ENCODE results near the gene CTDSPL. TPM values are rescaled to one million over a fixed set of nuclear protein-coding genes. Genes with fewer than 3 reads are reported as not detected.

The CTDSPL gene
- total and polyA plus RNA-seq, 7 donors: 2.7 to 24.6 (median 6.8) TPM

DNA sequence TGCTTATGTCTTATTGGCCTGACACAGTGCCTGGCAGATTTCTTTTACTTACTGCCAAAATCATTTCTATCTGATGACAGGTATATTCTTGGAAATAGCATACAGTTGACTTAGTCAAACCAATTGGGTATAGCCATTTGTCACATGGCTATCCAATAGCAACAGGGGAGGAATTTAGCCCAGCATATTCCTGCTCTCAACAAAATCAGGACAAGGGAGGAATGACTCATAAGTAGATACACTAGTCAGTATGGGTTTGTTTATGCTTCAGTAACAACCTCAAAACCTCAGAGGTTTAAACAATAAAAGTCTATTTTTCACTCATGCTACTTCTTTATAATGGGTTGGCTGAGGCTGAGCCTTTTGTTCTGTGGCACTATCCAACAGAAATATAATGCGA lies 90.9 kb downstream of the CTDSPL start:
- H3K9me3 ChIP-seq: no peaks in the 10 kb centered on the region
- H3K27ac ChIP-seq: no peak overlapping the region
- ATAC-seq (no peak), DNase-seq (no peak)
- H3K27me3 ChIP-seq (ENCODE audit: insufficient read depth in 3 of 3, low read length in 2 of 3): no peaks in the 10 kb centered on the region
- 98 to 100% (median 100%) methylated on average over 1 of the region's 1 CpG for WGBS, 3 donors
- intact Hi-C loops (cut with DNase I): no loop called here
- no peaks in the 10 kb centered on the region for H3K36me3 ChIP-seq (ENCODE audit: insufficient read depth in 1 of 2, low read depth in 1 of 2)
- TF ChIP-seq, protein P1, sequence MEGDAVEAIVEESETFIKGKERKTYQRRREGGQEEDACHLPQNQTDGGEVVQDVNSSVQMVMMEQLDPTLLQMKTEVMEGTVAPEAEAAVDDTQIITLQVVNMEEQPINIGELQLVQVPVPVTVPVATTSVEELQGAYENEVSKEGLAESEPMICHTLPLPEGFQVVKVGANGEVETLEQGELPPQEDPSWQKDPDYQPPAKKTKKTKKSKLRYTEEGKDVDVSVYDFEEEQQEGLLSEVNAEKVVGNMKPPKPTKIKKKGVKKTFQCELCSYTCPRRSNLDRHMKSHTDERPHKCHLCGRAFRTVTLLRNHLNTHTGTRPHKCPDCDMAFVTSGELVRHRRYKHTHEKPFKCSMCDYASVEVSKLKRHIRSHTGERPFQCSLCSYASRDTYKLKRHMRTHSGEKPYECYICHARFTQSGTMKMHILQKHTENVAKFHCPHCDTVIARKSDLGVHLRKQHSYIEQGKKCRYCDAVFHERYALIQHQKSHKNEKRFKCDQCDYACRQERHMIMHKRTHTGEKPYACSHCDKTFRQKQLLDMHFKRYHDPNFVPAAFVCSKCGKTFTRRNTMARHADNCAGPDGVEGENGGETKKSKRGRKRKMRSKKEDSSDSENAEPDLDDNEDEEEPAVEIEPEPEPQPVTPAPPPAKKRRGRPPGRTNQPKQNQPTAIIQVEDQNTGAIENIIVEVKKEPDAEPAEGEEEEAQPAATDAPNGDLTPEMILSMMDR (IDR thresholded peaks at IDR 0.05): no peak
- no peaks in the 10 kb centered on the region for H3K4me1 ChIP-seq
- no peak overlapping the region for H3K4me3 ChIP-seq

DNA sequence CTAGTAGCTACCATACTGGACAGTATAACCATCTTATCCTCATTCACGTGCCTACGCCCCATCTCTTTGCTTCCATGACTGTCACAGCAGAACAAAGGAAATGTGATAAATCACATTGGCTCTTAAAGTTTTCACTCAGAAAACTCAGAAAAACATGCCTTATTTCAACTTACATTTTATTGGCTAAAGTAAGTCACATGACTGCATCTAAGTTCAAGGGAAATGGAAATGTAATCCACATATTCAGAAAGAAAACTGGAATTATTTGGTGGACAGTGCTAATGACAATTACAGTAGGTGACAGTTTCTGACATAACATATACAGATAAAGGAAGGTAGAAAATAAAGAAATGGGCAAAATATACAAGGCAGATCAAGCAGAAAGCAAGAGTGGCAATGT lies 91.5 kb downstream of the CTDSPL start:
- no peaks in the 10 kb centered on the region for H3K36me3 ChIP-seq (ENCODE audit: insufficient read depth in 1 of 2, low read depth in 1 of 2)
- no peaks in the 10 kb centered on the region for H3K27me3 ChIP-seq (ENCODE audit: insufficient read depth in 3 of 3, low read length in 2 of 3)
- intact Hi-C loops (cut with DNase I): no loop called here
- H3K4me3 ChIP-seq: no peak overlapping the region
- WGBS, 3 donors: 99% methylated on average over 2 of the region's 2 CpGs
- ATAC-seq: no peak
- DNase-seq: no peak
- H3K9me3 ChIP-seq: no peaks in the 10 kb centered on the region
- no peak overlapping the region for H3K27ac ChIP-seq
- H3K4me1 ChIP-seq: no peaks in the 10 kb centered on the region
- TF ChIP-seq, protein P1 (IDR thresholded peaks at IDR 0.05): no peak

DNA sequence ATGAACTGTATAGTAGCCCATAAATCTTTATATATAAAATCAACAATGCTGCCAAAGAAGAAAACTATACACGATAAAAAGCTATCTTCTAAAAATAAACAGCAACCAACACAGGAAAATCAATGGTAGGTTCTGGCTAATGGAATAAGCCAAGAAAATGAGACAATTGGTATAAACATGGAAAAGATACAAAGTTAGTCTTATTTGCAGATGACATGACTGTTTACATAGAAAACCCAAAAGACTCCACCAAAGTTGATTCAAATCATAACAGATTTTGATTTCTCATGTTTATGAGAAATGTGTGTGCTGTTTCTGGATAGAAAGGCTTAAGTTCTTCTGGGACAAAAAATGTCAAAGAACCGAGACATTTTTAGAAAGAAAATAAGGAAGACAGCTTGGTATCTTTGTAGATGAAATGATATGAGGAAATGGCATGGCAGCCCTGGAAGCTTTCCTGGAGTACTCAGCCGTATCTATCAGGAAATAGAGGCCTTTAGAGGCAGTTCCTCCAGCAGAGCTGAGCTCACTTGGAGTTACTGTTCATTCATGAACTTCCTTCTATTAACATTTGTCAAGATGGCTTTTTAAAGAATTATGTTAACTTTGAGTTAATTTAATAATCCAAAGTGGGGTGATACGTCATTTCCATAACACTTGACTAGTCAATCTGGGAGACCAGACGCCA lies 92.2 kb downstream of the CTDSPL start:
- TF ChIP-seq, protein P1 (IDR thresholded peaks at IDR 0.05): no peak
- WGBS, 3 donors: 72 to 81% (median 78%) methylated on average over 5 of the region's 5 CpGs
- Histone ChIP-seq H3K4me1 (no peaks in the 10 kb centered on the region), H3K27me3 (ENCODE audit: insufficient read depth in 3 of 3, low read length in 2 of 3) (no peaks in the 10 kb centered on the region), H3K4me3 (no peak overlapping the region), H3K27ac (no peak overlapping the region), H3K36me3 (ENCODE audit: insufficient read depth in 1 of 2, low read depth in 1 of 2) (no peaks in the 10 kb centered on the region), H3K9me3 (no peaks in the 10 kb centered on the region)
- DNase-seq: no peak
- intact Hi-C loops (cut with DNase I): no loop called here
- ATAC-seq: no peak

DNA sequence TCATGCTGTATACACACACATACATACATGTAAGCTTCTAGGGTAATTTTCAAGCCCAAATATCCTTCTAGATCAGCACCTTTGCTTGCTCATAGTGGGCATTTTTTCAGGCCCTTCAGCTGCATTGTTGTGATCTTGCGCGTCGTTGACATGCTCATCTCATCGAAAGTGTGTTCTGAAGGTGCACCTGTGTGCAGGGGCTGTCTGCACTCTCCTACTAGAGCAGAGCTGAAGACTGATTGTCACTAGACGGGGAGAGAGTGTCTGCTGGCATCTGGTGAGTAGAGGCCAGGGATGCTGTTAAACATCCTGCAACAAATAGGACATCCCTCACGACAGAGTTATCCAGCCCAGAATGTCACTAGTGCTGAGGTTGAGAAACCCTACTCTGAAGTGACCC lies 93.2 kb downstream of the CTDSPL start:
- Histone ChIP-seq H3K27ac (no peak overlapping the region), H3K27me3 (ENCODE audit: insufficient read depth in 3 of 3, low read length in 2 of 3) (no peaks in the 10 kb centered on the region), H3K9me3 (no peaks in the 10 kb centered on the region), H3K4me3 (no peak overlapping the region), H3K4me1 (no peaks in the 10 kb centered on the region), H3K36me3 (ENCODE audit: insufficient read depth in 1 of 2, low read depth in 1 of 2) (no peaks in the 10 kb centered on the region)
- ATAC-seq (no peak), DNase-seq (no peak)
- 96 to 98% (median 96%) methylated on average over 6 of the region's 6 CpGs for WGBS, 3 donors
- intact Hi-C loops (cut with DNase I): no loop called here
- TF ChIP-seq, protein P1 (IDR thresholded peaks at IDR 0.05): no peak

Data from psoas muscle (tissue), 8 donors.